WTC11 (cell line): ENCODE data around the gene DZANK1. TPM values are rescaled to one million over a fixed set of nuclear protein-coding genes. Genes with fewer than 3 reads are reported as not detected.

Experiments
- ATAC-seq: fragments of 200-7000 bp; cut with Tn5 transposase; 2 replicates; pipeline ENCODE4 v1.10.0; 2021; ENCODE audit warnings: mild to moderate bottlenecking, moderate library complexity
- CTCF ChIA-PET: fragments of 300-600 bp; sonication (Branson Sonifier 250); formaldehyde crosslinking; loops from one replicate; lab custom pipeline; 2021; ENCODE audit warnings: antibody characterized with exemption; lab: Charles Lee
- POLR2A ChIA-PET: fragments of 350-600 bp; sonication (Branson Sonifier 250); formaldehyde crosslinking; loops from one replicate; lab custom pipeline; 2021; ENCODE audit warnings: antibody characterized with exemption; lab: Charles Lee
- DNase-seq: peaks from one replicate; pipeline ENCODE4 v3.0.0; 2021; ENCODE audit warnings: low spot score
- H3K27ac Mint-ChIP-seq: 2 replicates; pipeline ENCODE4 v1.8.0; 2021; ENCODE audit warnings: mixed read lengths
- H3K27me3 Mint-ChIP-seq: 2 replicates; pipeline ENCODE4 v1.8.0; 2021; ENCODE audit warnings: low read depth, mild to moderate bottlenecking, moderate library complexity, mixed read lengths
- H3K36me3 Mint-ChIP-seq: 2 replicates; pipeline ENCODE4 v1.8.0; 2021; ENCODE audit warnings: mixed read lengths
- H3K4me1 Mint-ChIP-seq: 2 replicates; pipeline ENCODE4 v1.8.0; 2022; ENCODE audit warnings: mixed read lengths
- H3K4me3 Mint-ChIP-seq: 2 replicates; pipeline ENCODE4 v1.8.0; 2021; ENCODE audit warnings: mild to moderate bottlenecking, moderate library complexity, mixed read lengths
- H3K9me3 Mint-ChIP-seq: 2 replicates; pipeline ENCODE4 v1.8.0; 2021; ENCODE audit warnings: mixed read lengths
- ATF6 ChIP-seq: sonication (generic); formaldehyde crosslinking; IDR thresholded peaks from 2 replicates; pipeline ENCODE4 v1.8.1; 2023; ENCODE audit warnings: mild to moderate bottlenecking, missing genetic modification reagents
- ETV6 ChIP-seq: sonication (generic); formaldehyde crosslinking; IDR thresholded peaks from 2 replicates; pipeline ENCODE4 v1.8.1; 2022; ENCODE audit warnings: mild to moderate bottlenecking, missing genetic modification reagents
- FOXK1 ChIP-seq: sonication (generic); formaldehyde crosslinking; IDR thresholded peaks from 2 replicates; pipeline ENCODE4 v1.8.0; 2022; ENCODE audit warnings: mild to moderate bottlenecking, moderate library complexity, missing genetic modification reagents
- GTF2I ChIP-seq: fragments of 250-450 bp; sonication (Bioruptor Pico); conservative IDR thresholded peaks from 2 replicates; pipeline ENCODE4 v1.4.0; 2021; ENCODE audit warnings: mild to moderate bottlenecking
- IRF2 ChIP-seq: sonication (generic); formaldehyde crosslinking; IDR thresholded peaks from 2 replicates; pipeline ENCODE4 v1.8.0; 2022; ENCODE audit warnings: low read depth, missing genetic modification reagents, borderline replicate concordance
- JUN ChIP-seq: sonication (generic); formaldehyde crosslinking; IDR thresholded peaks from 2 replicates; pipeline ENCODE4 v1.8.0; 2023; ENCODE audit warnings: mild to moderate bottlenecking, missing genetic modification reagents
- KAT7 ChIP-seq: sonication (generic); formaldehyde crosslinking; IDR thresholded peaks from 2 replicates; pipeline ENCODE4 v1.8.1; 2023; ENCODE audit warnings: missing genetic modification reagents, mild to moderate bottlenecking, borderline replicate concordance
- NR1H2 ChIP-seq: sonication (generic); formaldehyde crosslinking; IDR thresholded peaks from 2 replicates; pipeline ENCODE4 v1.9.0; 2021; ENCODE audit warnings: mild to moderate bottlenecking, moderate library complexity, missing genetic modification reagents
- PRDM15 ChIP-seq: sonication (generic); formaldehyde crosslinking; IDR thresholded peaks from 2 replicates; pipeline ENCODE4 v1.8.0; 2022; ENCODE audit warnings: missing genetic modification reagents
- PRRX2 ChIP-seq: fragments of 250-450 bp; sonication (Bioruptor Pico); IDR thresholded peaks from 2 replicates; pipeline ENCODE4 v1.8.0; 2021; ENCODE audit warnings: mild to moderate bottlenecking
- RELA ChIP-seq: sonication (generic); formaldehyde crosslinking; IDR thresholded peaks from 2 replicates; pipeline ENCODE4 v1.8.1; 2022; ENCODE audit warnings: missing genetic modification reagents, mild to moderate bottlenecking, borderline replicate concordance
- RORB ChIP-seq: fragments of 250-450 bp; sonication (Bioruptor Pico); IDR thresholded peaks from 2 replicates; pipeline ENCODE4 v1.9.0; 2021; ENCODE audit warnings: mild to moderate bottlenecking
- ZNF121 ChIP-seq: sonication (generic); formaldehyde crosslinking; IDR thresholded peaks from 2 replicates; pipeline ENCODE4 v1.8.0; 2023; ENCODE audit warnings: missing genetic modification reagents
- ZNF138 ChIP-seq: sonication (generic); formaldehyde crosslinking; conservative IDR thresholded peaks from 2 replicates; pipeline ENCODE4 v1.8.1; 2022; ENCODE audit warnings: mild to moderate bottlenecking, moderate library complexity, missing genetic modification reagents
- ZNF263 ChIP-seq: sonication (generic); formaldehyde crosslinking; IDR thresholded peaks from 2 replicates; pipeline ENCODE4 v1.8.1; 2022; ENCODE audit warnings: low read depth, mild to moderate bottlenecking, moderate library complexity, missing genetic modification reagents
- ZNF281 ChIP-seq: sonication (generic); formaldehyde crosslinking; IDR thresholded peaks from 2 replicates; pipeline ENCODE4 v1.8.0; 2023; ENCODE audit warnings: mild to moderate bottlenecking, missing genetic modification reagents
- ZNF396 ChIP-seq: fragments of 250-450 bp; sonication (Bioruptor Pico); IDR thresholded peaks from 2 replicates; pipeline ENCODE4 v1.8.0; 2021; ENCODE audit warnings: mild to moderate bottlenecking, moderate library complexity, borderline replicate concordance
- total RNA-seq: library from RNA; stranded (reverse); gene quantifications from 3 replicates; pipeline ENCODE4 v1.2.3, GENCODE V29; 2021
- TF ChIP-seq, protein P1 (sequence below): sonication (generic); formaldehyde crosslinking; IDR thresholded peaks from 2 replicates; pipeline ENCODE4 v1.8.1; 2022; ENCODE audit warnings: missing genetic modification reagents, borderline replicate concordance
- TF ChIP-seq, protein P2 (sequence below): fragments of 250-450 bp; sonication (Bioruptor Pico); IDR thresholded peaks from 2 replicates; pipeline ENCODE4 v1.9.0; 2021; ENCODE audit warnings: mild to moderate bottlenecking, borderline replicate concordance
- TF ChIP-seq, protein P3 (sequence below): sonication (generic); formaldehyde crosslinking; IDR thresholded peaks from 2 replicates; pipeline ENCODE4 v1.8.1; 2022; ENCODE audit warnings: low read depth, mild to moderate bottlenecking, moderate library complexity, missing genetic modification reagents, borderline replicate concordance

DZANK1 gene
- total RNA-seq, 1 experiment from 2014 or later, result 6.1 TPM

GRCh38 chr20:18362916-18363315 lies 103.9 kb downstream of the DZANK1 start:
- Mint-ChIP-seq H3K9me3 (peaks cover 4% of the 10 kb centered on the region), H3K27me3 (no peaks in the 10 kb centered on the region; the same call in 1 of the 2 replicates), H3K27ac (no peak overlapping the region), H3K36me3 (no peaks in the 10 kb centered on the region), H3K4me3 (no peak overlapping the region), H3K4me1 (peaks cover 4% of the 10 kb centered on the region; the same call in 1 of the 2 replicates)
- ChIA-PET CTCF (no interaction called here), POLR2A (no interaction called here)
- no peak for TF ChIP-seq RELA
- no peak for TF ChIP-seq RORB (CRISPR knock-in tag)
- TF ChIP-seq, protein P1, sequence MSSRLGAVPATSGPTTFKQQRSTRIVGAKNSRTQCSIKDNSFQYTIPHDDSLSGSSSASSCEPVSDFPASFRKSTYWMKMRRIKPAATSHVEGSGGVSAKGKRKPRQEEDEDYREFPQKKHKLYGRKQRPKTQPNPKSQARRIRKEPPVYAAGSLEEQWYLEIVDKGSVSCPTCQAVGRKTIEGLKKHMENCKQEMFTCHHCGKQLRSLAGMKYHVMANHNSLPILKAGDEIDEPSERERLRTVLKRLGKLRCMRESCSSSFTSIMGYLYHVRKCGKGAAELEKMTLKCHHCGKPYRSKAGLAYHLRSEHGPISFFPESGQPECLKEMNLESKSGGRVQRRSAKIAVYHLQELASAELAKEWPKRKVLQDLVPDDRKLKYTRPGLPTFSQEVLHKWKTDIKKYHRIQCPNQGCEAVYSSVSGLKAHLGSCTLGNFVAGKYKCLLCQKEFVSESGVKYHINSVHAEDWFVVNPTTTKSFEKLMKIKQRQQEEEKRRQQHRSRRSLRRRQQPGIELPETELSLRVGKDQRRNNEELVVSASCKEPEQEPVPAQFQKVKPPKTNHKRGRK, result no peak
- no peak for TF ChIP-seq ETV6
- no peak for TF ChIP-seq ZNF281 (CRISPR knock-in tag)
- TF ChIP-seq ZNF396 (CRISPR knock-in tag), result no peak
- no peak for TF ChIP-seq KAT7 (CRISPR knock-in tag)
- no peak for TF ChIP-seq ZNF263
- TF ChIP-seq, protein P2, sequence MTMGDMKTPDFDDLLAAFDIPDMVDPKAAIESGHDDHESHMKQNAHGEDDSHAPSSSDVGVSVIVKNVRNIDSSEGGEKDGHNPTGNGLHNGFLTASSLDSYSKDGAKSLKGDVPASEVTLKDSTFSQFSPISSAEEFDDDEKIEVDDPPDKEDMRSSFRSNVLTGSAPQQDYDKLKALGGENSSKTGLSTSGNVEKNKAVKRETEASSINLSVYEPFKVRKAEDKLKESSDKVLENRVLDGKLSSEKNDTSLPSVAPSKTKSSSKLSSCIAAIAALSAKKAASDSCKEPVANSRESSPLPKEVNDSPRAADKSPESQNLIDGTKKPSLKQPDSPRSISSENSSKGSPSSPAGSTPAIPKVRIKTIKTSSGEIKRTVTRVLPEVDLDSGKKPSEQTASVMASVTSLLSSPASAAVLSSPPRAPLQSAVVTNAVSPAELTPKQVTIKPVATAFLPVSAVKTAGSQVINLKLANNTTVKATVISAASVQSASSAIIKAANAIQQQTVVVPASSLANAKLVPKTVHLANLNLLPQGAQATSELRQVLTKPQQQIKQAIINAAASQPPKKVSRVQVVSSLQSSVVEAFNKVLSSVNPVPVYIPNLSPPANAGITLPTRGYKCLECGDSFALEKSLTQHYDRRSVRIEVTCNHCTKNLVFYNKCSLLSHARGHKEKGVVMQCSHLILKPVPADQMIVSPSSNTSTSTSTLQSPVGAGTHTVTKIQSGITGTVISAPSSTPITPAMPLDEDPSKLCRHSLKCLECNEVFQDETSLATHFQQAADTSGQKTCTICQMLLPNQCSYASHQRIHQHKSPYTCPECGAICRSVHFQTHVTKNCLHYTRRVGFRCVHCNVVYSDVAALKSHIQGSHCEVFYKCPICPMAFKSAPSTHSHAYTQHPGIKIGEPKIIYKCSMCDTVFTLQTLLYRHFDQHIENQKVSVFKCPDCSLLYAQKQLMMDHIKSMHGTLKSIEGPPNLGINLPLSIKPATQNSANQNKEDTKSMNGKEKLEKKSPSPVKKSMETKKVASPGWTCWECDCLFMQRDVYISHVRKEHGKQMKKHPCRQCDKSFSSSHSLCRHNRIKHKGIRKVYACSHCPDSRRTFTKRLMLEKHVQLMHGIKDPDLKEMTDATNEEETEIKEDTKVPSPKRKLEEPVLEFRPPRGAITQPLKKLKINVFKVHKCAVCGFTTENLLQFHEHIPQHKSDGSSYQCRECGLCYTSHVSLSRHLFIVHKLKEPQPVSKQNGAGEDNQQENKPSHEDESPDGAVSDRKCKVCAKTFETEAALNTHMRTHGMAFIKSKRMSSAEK, result no peak
- no peak for TF ChIP-seq NR1H2
- no peak for TF ChIP-seq PRRX2 (CRISPR knock-in tag)
- no peak for TF ChIP-seq IRF2
- TF ChIP-seq JUN, result no peak
- no peak for TF ChIP-seq PRDM15 (CRISPR knock-in tag)
- no peak for TF ChIP-seq ZNF138 (CRISPR knock-in tag)
- no peak for TF ChIP-seq FOXK1 (CRISPR knock-in tag)
- TF ChIP-seq, protein P3, sequence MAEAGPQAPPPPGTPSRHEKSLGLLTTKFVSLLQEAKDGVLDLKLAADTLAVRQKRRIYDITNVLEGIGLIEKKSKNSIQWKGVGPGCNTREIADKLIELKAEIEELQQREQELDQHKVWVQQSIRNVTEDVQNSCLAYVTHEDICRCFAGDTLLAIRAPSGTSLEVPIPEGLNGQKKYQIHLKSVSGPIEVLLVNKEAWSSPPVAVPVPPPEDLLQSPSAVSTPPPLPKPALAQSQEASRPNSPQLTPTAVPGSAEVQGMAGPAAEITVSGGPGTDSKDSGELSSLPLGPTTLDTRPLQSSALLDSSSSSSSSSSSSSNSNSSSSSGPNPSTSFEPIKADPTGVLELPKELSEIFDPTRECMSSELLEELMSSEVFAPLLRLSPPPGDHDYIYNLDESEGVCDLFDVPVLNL (CRISPR knock-in tag), result no peak
- no peak for TF ChIP-seq ATF6 (CRISPR knock-in tag)
- no peak for TF ChIP-seq GTF2I (CRISPR knock-in tag)
- TF ChIP-seq ZNF121 (CRISPR knock-in tag), result no peak
- DNase-seq (no peak), ATAC-seq (no peak)
